MM.1S (cell line): ENCODE data around the gene CORO1C.
"Not testable (repeated sequence)": the region's sequence is repeated elsewhere in the genome, so short reads cannot be mapped to it uniquely, and the experiment has no call there.

Experiments
- DNase-seq: peaks from one replicate; pipeline ENCODE4 v3.0.0-alpha.2; 2015
- H2AFZ ChIP-seq: fragments of 300-600 bp; sonication (generic); 2 replicates; pipeline ENCODE4 v1.6.0; 2016; ENCODE audit warnings: antibody characterized with exemption, low read length
- H3F3A ChIP-seq: fragments of 300-600 bp; sonication (generic); 2 replicates; pipeline ENCODE4 v1.6.1; 2016; ENCODE audit warnings: mild to moderate bottlenecking, antibody characterized with exemption, low read length, moderate library complexity, mixed read lengths; ENCODE audit not compliant: insufficient read depth
- H3K27ac ChIP-seq: fragments of 300-600 bp; sonication (generic); 2 replicates; pipeline ENCODE4 v1.5.1; 2016; ENCODE audit warnings: mild to moderate bottlenecking, low read length
- H3K27me3 ChIP-seq: fragments of 300-600 bp; sonication (generic); replicated peaks from 2 replicates; pipeline ENCODE4 v1.6.0; 2016; ENCODE audit warnings: low read length; ENCODE audit not compliant: insufficient read depth
- H3K36me3 ChIP-seq: fragments of 300-600 bp; sonication (generic); replicated peaks from 2 replicates; pipeline ENCODE4 v1.6.1; 2016; ENCODE audit warnings: mild to moderate bottlenecking, low read length, mixed read lengths; ENCODE audit not compliant: insufficient read depth
- H3K4me1 ChIP-seq: fragments of 300-600 bp; sonication (generic); 2 replicates; pipeline ENCODE4 v1.6.1; 2016; ENCODE audit warnings: low read length, mixed read lengths
- H3K4me2 ChIP-seq: fragments of 300-600 bp; sonication (generic); 2 replicates; pipeline ENCODE4 v1.6.0; 2016; ENCODE audit warnings: low read depth, low read length
- H3K4me3 ChIP-seq: fragments of 300-600 bp; sonication (generic); 2 replicates; pipeline ENCODE4 v1.5.1; 2016; ENCODE audit warnings: low read length, mixed read lengths
- H3K79me2 ChIP-seq: fragments of 300-600 bp; sonication (generic); 2 replicates; pipeline ENCODE4 v1.6.1; 2016; ENCODE audit warnings: mixed run types, low read length, mixed read lengths
- H3K9ac ChIP-seq: fragments of 300-600 bp; sonication (generic); 2 replicates; pipeline ENCODE4 v1.6.1; 2016; ENCODE audit warnings: low read length, mixed read lengths
- H3K9me2 ChIP-seq: fragments of 300-600 bp; sonication (generic); replicated peaks from 2 replicates; pipeline ENCODE4 v1.6.1; 2016; ENCODE audit warnings: mild to moderate bottlenecking, low read length, mixed read lengths; ENCODE audit not compliant: insufficient read depth
- H3K9me3 ChIP-seq: fragments of 300-600 bp; sonication (generic); replicated peaks from 2 replicates; pipeline ENCODE4 v1.6.1; 2016; ENCODE audit warnings: mild to moderate bottlenecking, low read length, mixed read lengths; ENCODE audit not compliant: insufficient read depth
- H4K20me1 ChIP-seq: fragments of 300-600 bp; sonication (generic); 2 replicates; pipeline ENCODE4 v1.6.1; 2016; ENCODE audit warnings: mild to moderate bottlenecking, low read length, moderate library complexity, mixed read lengths; ENCODE audit not compliant: insufficient read depth
- EZH2 ChIP-seq: fragments of 300-600 bp; sonication (generic); optimal IDR thresholded peaks from 2 replicates; pipeline ENCODE3; 2017; ENCODE audit warnings: low read depth, mild to moderate bottlenecking, antibody characterized with exemption, low read length, mixed read lengths
- EZH2phosphoT487 ChIP-seq: fragments of 300-600 bp; sonication (generic); IDR thresholded peaks from 2 replicates; pipeline ENCODE4 v1.6.1; 2018; ENCODE audit warnings: antibody characterized with exemption, low read length
- TF ChIP-seq, protein P1 (sequence below): fragments of 300-600 bp; sonication (generic); IDR thresholded peaks from 2 replicates; pipeline ENCODE4 v1.5.1; 2016; ENCODE audit warnings: antibody characterized with exemption, low read length, mixed read lengths

Gene CORO1C

DNA sequence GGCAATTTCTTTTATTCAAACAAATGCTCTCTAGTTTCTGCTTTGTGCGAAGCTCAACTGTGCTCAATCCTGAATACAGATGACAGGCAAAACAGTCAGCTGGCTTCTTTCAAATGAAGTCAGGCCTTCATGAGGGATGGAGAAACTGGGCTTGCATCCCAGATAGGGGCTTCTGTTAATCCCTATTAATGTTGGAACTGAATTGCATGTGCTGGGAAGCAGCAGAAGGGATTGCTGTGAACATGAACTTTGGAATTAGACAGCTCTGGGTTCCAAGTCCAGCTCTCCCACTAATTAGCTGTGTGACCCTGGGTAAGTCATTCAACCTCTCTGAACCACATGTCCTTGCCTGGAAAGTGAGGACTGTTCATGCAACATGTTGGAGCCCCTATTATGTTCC, 21.1 kb upstream of the CORO1C start:
- Histone ChIP-seq H3K27ac (no peak overlapping the region), H3K9me2 (no peaks in the 10 kb centered on the region), H3K79me2 (no peaks in the 10 kb centered on the region), H3K9ac (no peak overlapping the region), H2AFZ (no peak overlapping the region), H3K4me1 (no peaks in the 10 kb centered on the region), H3F3A (no peaks in the 10 kb centered on the region), H3K4me2 (no peak overlapping the region), H3K4me3 (no peak overlapping the region), H3K9me3 (no peaks in the 10 kb centered on the region), H3K36me3 (no peaks in the 10 kb centered on the region), H4K20me1 (no peaks in the 10 kb centered on the region), H3K27me3 (no peaks in the 10 kb centered on the region)
- DNase-seq = no peak
- TF ChIP-seq EZH2 (no peak), EZH2phosphoT487 (no peak)
- TF ChIP-seq, protein P1, sequence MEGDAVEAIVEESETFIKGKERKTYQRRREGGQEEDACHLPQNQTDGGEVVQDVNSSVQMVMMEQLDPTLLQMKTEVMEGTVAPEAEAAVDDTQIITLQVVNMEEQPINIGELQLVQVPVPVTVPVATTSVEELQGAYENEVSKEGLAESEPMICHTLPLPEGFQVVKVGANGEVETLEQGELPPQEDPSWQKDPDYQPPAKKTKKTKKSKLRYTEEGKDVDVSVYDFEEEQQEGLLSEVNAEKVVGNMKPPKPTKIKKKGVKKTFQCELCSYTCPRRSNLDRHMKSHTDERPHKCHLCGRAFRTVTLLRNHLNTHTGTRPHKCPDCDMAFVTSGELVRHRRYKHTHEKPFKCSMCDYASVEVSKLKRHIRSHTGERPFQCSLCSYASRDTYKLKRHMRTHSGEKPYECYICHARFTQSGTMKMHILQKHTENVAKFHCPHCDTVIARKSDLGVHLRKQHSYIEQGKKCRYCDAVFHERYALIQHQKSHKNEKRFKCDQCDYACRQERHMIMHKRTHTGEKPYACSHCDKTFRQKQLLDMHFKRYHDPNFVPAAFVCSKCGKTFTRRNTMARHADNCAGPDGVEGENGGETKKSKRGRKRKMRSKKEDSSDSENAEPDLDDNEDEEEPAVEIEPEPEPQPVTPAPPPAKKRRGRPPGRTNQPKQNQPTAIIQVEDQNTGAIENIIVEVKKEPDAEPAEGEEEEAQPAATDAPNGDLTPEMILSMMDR = no peak

DNA sequence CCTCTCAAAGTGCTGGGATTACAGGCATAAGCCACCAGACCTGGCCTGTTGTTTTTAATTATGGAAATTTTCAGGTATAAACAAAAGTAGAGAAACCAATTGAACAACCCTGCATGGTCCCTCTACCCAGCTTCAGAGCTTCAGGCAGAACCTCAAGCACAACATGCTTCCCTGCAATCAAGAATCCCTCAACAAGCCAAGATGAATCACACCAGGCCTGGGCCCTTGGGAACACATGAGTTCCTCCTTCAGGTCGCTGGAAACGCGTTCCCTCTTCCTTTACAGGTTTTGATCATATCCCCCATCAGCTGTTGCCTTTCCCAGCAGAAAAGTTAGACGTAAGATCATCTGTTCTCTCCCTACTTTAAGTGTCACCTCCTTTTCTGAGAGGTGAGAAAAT, 20.5 kb upstream of the CORO1C start:
- TF ChIP-seq EZH2 = no peak
- TF ChIP-seq, protein P1 = no peak
- no peak for TF ChIP-seq EZH2phosphoT487
- no peaks in the 10 kb centered on the region for H3K4me1 ChIP-seq
- H4K20me1 ChIP-seq = no peaks in the 10 kb centered on the region
- H3K79me2 ChIP-seq = no peaks in the 10 kb centered on the region
- no peaks in the 10 kb centered on the region for H3K36me3 ChIP-seq
- H3K4me2 ChIP-seq = no peak overlapping the region
- DNase-seq = no peak
- H3F3A ChIP-seq = no peaks in the 10 kb centered on the region
- H3K9me3 ChIP-seq = no peaks in the 10 kb centered on the region
- no peaks in the 10 kb centered on the region for H3K27me3 ChIP-seq
- H3K27ac ChIP-seq = no peak overlapping the region
- H3K9me2 ChIP-seq = no peaks in the 10 kb centered on the region
- no peak overlapping the region for H2AFZ ChIP-seq
- no peak overlapping the region for H3K4me3 ChIP-seq
- no peak overlapping the region for H3K9ac ChIP-seq

DNA sequence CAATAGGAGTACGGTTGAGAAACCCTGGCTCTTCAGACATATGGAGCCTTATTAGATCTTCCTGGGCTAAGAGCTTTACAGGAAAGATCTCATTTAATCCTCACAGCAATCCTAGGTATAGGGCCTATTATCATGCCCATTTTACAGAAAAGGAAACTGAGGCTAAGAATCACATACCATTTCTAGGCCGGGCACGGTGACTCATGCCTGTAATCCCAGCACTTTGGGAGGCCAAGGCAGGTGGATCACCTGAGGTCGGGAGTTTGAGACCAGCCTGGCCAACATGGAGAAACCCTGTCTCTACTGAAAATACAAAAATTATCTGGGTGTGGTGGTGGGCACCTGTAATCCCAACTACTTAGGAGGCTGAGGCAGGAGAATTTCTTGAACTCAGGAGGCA, 19.7 kb upstream of the CORO1C start:
- not testable (repeated sequence) for H3K27ac ChIP-seq, H3K9me2 ChIP-seq, DNase-seq, H3K4me3 ChIP-seq, H3K27me3 ChIP-seq, H3K9ac ChIP-seq, H4K20me1 ChIP-seq, H2AFZ ChIP-seq, H3K9me3 ChIP-seq, H3K4me2 ChIP-seq, H3K79me2 ChIP-seq, H3K36me3 ChIP-seq, H3F3A ChIP-seq, H3K4me1 ChIP-seq

DNA sequence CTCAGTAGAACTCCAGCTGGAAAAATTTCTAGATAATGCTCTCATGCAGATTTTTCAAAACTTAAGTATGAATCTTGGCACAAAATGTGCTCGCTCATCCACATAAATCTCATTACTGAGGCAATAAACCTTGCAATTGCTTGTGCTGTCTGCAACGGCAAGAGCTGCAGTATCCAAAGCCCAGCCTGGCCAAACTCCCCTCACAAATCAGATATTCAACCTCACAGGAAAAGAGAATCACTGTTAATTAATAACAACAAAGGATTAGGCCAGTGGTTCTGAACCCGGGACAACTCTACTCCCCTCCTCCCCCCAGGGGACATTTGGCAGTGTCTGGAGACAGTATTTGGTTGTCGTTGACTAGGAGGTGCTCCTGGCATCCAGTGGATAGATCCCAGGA, 19.2 kb upstream of the CORO1C start:
- Histone ChIP-seq H3K4me2 (no peak overlapping the region), H3K9me2 (no peaks in the 10 kb centered on the region), H2AFZ (no peak overlapping the region), H3K9ac (no peak overlapping the region), H3K9me3 (no peaks in the 10 kb centered on the region), H3K4me1 (no peaks in the 10 kb centered on the region), H3K27me3 (no peaks in the 10 kb centered on the region), H3K36me3 (no peaks in the 10 kb centered on the region), H3K79me2 (no peaks in the 10 kb centered on the region), H3K27ac (no peak overlapping the region), H3F3A (no peaks in the 10 kb centered on the region), H3K4me3 (no peak overlapping the region), H4K20me1 (no peaks in the 10 kb centered on the region)
- DNase-seq = no peak
- TF ChIP-seq EZH2 (no peak), EZH2phosphoT487 (no peak)
- TF ChIP-seq, protein P1 = no peak
